Fibroblast of skin of back (primary cell): ENCODE results near the gene BUD13. TPM values are rescaled to one million over a fixed set of nuclear protein-coding genes. Genes with fewer than 3 reads are reported as not detected.
"Not testable (repeated sequence)": the region's sequence is repeated elsewhere in the genome, so short reads cannot be mapped to it uniquely, and the experiment has no call there.

Experiments
- DNase-seq: peaks from one replicate; pipeline ENCODE4 v3.0.0-alpha.2; 2013
- polyA plus RNA-seq, 2 experiments: library from polyadenylated mRNA; unstranded; fragments of 120-200 nt; gene quantifications; one replicate each; pipeline ENCODE4 v1.2.1, GENCODE V29; 2013; ENCODE audit not compliant: insufficient read length in 2 of 2

BUD13 gene, protein sequence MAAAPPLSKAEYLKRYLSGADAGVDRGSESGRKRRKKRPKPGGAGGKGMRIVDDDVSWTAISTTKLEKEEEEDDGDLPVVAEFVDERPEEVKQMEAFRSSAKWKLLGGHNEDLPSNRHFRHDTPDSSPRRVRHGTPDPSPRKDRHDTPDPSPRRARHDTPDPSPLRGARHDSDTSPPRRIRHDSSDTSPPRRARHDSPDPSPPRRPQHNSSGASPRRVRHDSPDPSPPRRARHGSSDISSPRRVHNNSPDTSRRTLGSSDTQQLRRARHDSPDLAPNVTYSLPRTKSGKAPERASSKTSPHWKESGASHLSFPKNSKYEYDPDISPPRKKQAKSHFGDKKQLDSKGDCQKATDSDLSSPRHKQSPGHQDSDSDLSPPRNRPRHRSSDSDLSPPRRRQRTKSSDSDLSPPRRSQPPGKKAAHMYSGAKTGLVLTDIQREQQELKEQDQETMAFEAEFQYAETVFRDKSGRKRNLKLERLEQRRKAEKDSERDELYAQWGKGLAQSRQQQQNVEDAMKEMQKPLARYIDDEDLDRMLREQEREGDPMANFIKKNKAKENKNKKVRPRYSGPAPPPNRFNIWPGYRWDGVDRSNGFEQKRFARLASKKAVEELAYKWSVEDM
- polyA plus RNA-seq (2013, experiment 1 of 2; ENCODE audit: insufficient read length) = 17.6 TPM
- 10.3 TPM for polyA plus RNA-seq (2013, experiment 2 of 2; ENCODE audit: insufficient read length)

DNA sequence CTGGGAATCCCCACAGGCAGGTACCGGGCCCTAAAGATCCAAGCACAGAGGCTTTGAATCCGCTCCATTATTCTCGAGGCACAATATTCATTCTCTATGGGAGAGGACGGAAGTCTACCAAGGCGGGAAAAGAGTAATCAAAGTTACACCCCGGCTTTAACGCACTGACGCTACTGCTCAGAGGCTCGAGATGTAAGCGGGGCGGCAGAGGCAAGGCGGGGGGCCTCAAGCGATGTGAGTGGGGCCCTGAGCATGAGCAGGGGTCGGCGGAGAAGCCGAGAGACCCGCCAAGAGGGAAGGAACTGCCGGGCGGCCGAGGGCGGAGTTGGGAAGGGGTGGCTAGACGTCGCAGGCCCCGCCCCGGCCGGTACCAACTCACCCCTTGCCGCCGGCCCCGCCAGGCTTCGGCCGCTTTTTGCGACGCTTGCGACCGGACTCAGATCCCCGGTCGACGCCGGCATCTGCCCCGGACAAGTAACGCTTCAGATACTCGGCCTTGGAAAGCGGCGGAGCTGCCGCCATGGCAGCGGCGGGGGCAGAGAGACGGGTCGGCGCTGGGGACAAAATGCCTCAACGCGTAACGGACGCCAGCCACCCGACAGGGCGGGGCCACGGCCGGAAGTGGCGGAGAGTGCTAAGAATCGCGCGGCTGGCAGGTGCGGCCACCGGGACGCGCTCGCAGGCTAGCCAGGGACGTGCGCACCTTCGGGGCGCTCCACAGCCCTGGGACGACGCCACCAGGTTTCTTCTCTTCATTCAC lies at the start of gene BUD13:
Gene BUD13 (minus strand): TSS at position 545 of the 760 bp plus-strand sequence. CDS start 23 bp downstream, at position 522.
- DNase-seq = peak; percentile 86

DNA sequence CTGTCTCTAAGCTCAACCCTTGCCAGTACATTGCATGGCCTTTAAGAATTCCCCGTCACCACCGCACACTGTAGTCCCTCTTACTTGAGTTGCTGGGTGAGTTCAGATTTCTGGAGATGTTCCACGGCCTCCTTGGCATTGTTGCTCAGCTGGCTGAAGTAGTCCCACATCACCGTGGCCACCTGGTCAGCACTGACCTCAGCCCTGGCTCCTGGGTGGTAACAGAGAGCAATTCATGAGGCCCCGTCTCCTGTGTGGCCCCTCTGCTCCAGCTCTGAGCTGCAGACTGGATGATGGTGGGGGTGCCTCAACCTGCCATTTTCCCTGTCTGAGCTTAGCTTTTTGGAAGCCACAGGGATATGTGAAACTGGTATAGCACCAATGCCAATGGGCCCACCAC lies 49.8 kb upstream of the BUD13 start:
- no peak for DNase-seq

DNA sequence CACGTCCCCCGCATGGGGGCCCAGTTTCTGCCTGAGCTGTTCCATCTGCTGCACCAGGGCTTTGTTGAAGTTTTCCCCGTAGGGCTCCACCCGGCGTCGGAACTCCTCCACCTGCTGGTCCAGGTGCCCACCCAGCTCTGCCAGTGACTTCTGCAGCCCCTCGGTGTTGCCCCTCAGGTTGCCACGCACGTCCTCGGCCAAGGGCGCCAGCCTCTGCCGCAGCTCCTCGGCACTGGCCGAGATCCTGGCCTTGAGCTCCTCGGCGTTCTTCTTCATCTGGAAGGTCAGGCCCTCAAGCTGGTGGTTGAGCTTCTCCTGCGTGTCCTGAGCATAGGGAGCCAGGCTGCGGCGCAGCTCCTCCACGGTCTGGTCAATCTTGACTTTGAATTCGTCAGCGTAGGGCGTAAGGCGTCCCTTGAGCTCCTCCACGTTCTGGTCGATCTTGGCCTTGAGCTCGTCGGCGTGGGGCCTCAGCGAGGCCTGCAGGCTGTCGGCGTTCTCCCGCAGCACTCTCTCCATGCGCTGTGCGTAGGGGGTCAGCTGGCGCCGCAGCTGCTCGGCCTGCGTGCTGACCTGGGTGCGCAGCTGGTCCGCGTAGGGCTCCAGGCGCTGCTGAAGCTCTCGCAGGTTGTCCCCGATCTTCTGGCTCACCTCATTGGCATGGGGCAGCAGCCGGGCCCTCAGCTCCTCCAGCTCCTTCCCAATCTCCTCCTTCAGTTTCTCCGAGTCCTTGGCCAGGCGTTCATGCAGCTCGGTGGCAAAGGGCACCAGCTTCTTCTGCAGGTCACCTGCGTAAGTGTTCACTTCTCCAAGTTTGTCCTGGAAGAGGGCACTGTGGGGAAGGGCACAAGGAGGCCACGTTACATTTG lies 48.5 kb upstream of the BUD13 start:
- DNase-seq = no peak

DNA sequence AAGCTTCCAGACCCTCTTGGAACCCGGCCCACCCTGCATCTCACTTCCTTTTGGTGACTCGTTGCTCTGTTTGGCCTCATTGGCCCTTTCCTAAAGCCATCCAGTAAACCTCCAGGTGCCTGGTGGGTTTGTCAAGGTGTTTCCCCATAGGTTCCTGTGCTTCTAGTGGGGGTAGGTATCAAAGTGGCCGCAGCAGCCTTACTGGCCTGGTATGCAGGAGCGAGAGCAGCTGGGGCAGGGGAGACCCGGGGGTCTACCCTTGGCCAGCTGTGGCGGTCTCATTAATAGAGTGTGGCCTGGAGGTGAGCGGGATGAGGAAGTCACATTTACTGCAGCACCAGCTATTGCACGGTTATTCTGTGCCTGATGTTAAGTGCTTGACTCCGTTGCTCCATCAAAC lies 46.3 kb upstream of the BUD13 start:
- DNase-seq = no peak

DNA sequence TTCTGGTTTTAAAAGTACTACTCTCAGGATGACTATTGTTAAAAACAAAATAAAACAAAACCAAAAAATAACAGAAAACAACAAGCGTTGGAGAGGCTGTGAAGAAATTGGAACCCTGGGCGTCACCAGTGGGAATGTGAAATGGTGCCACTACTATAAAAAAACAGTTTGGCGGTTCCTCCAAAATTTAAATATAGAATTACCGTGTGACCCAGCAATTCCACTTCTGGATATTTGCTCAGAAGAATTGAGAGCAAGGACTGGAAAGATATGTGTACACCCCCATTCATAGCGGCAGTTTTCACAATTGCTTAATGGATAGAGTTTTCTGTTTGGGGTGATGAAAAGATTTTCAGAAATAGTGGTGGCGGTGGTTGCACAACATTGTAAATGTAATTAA lies 41.7 kb upstream of the BUD13 start:
- no peak for DNase-seq

DNA sequence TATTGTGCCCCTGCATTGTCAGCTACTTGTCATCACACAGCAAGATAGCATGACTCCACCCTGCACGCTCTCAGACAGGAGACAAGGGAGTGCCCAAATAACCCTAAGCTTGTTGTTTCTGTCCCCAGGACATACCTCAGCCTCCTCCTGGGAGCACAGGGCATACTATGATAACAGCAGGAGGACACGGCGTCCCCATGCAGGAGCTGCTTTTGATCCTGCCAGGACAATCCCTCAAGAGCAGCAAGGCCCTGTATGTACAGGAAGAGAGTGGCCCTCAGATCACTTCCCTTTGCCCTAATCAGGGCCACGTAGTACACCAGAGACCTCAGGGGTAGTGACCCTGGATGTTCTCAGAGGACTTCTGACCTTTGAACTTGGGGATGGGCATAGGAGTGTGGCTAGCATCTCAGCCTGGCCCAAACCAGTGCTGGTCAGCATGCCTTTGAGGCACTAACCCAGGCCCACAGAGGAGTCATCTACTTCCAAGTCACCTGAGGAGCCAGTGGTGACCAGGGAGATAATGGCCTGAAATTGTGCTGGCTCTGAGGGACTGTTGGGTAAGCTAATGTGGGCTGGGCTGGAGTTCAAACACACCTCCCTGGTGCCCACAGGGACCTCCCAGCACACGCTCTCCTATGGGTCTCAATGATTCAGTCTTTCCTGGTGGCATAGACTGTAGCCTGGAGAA lies 41.1 kb upstream of the BUD13 start:
- no peak for DNase-seq

DNA sequence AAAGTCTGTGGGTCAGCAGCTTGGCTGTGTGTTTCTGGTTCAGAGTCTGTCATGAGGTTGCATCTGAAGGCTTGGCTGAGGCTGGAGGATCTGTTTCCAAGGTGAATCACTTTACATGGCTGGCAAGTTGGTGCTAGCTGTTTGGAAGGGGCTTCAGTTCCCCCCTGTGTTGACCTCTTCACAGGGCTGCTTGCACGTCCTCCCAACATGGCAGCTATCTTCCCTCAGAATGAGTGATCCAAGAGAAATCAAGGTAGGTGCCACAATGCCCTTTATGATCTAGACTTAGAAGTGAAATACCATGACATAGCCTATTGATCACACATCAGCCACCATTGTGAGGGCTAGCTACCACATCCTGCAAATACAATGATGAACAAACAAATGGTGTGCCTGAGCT lies 40.4 kb upstream of the BUD13 start:
- DNase-seq = no peak

DNA sequence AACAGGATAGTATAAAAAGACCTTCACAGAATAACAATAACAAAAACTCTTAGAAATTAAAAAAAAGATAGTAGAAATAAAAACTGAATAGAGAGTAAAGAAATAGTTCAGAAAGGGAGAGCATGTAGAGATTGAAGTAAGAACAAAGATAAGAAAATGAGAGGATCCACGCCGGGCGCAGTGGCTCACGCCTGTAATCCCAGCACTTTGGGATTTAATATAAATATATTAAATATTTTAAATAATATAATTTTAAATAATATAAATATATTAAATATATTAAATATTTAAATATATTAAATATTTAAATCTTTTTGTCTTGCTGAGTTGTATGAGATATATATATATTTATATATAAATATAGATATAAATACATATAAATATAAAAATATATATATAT lies 39.3 kb upstream of the BUD13 start:
- DNase-seq = no peak

DNA sequence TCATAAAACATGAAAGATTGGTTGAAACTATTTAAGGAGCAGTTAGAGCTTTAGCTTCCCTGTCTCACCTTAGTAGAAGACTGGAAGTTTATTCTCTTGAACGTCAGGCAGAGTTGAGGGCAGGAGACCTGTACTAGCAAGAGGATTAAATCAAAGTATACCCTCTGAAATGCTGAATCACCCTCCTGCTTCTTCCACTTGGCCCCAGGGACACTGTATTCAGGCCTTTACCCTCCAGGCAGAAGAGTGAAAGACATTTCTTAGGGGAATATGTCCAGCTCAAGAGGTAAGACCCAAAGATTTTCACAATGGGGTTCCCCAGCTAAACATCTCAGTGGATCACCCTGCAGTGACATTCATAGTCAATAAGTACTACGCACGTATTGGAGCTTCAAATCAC lies 38.4 kb upstream of the BUD13 start:
- DNase-seq = no peak

DNA sequence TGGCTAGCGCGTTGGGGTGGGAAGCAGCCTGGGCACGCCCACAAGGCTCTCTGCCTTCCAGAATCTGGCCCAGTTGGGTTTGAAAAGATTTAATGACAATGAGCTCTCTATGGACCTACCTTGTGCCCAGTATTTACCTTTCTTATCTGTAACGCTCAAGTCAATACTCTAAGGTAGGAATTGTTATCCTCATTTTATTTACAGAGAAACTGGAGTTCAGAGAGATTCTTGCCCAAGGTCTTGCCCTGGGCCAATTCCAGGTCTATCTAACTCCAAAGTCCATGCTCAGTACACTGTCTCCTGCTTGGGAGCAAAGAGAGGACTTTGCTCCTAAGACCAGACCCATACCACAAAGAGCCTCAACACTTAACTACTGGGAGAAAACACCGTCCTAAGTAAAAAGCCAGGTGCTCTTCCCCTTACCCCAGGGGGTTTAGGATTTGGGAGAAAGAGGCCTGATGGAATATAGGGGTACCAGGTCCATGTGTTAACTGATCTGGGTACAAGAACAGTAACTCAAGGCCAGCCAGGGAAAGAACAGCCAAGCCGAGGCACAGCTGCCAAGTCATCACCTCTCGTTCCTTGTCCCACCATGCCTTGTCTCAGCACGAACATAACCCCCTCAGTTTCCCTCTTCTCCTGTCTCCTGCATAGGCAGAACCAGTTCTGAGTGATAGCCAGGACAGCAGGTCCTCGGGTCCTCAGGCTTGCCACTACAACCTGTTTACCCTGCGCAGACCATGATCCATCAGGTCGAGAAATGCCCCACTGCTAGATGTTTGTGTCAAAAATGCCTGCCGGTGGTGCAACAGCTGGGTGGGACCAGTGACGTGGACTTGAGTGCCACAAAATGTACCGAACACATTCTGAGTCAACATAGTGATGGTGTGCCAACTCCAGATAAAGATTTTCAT lies 35.7 kb upstream of the BUD13 start:
- no peak for DNase-seq

DNA sequence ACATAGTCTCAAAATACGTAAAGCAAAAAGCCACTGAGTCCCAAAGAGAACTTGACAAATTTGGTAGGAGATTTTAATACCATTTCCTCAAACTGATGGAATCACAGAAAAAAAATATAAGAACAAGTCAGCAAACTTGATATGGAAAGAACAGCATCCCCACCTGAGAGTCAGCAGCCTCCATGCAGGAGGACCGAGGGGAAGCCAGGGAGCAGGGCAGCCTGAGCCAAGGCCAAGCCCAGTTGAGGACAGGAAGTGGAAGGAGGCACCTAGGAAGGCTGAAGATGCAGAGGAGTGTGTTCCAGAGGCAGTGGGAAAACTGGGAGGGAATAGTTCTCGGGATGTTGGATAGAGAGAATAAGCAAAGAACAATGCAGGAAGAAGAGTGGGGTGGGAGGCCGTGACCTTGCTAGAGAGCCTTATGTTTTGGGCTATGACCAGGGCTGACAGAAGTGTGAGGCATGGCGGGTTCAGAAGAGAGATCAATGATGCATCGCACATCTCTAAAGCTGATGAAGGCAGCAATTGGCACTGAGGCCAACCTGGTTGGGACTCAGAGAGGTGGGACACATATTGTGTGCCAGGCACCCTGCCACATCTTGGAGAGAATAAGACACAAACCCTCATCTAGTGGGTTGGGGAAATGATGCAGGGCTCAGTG lies 34.9 kb upstream of the BUD13 start:
- no peak for DNase-seq

DNA sequence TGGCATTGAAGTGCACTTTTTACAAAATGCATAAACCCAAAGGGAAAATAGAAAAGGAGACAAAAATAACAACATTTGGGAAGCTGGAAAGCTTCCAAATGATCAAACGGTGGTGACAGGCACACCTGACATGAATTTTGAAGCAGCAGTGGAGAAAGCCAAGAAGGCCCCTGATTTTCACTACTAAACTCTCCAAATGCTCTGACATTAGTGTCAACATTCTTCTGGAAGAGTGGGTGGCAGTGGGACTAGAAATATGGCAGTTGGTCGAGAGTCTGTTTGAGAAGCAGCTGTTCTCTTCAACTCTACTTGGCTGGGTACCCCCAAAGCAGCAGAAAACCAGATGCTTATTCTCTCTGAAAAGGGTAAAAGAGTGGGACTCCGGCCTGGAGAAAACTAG lies 31.2 kb upstream of the BUD13 start:
- DNase-seq = no peak

DNA sequence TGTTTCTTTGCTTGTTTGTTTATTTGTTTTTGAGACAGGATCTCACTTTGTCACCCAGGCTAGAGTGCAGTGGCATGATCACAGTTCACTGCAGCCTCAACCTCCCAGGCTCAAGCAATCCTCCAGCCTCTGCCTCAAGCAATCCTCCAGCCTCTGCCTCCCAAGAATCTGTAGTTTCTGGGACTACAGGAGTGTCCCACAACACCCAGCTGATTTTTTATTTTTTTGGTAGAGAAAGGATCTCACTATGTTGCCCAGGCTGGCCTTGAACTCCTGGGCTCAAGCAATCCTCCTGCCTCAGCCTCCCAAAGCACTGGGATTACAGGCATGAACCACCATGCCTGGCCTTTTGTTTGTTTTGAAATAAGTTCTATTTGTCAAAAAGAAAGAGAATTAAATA lies 28.9 kb upstream of the BUD13 start:
- not testable (repeated sequence) for DNase-seq

DNA sequence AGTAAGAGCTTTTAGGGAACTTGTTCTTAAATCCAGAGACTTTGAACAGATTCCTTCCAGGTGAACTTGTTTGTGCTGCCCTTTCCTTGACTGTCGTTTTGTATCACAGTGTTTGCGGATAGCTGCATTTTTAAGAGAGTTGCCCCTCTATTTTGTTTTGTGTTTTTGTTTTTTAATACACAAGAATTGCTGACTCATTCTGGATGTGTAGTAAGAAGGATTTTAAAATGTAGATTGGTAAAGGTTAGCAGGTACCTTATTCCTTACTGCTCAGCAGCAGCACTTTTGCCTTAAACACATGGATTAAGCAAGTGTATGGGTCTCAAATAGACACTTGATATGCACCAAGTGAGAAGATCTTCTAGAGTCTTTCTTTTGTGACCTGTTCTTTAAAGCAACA lies 27.8 kb upstream of the BUD13 start:
- DNase-seq = no peak

DNA sequence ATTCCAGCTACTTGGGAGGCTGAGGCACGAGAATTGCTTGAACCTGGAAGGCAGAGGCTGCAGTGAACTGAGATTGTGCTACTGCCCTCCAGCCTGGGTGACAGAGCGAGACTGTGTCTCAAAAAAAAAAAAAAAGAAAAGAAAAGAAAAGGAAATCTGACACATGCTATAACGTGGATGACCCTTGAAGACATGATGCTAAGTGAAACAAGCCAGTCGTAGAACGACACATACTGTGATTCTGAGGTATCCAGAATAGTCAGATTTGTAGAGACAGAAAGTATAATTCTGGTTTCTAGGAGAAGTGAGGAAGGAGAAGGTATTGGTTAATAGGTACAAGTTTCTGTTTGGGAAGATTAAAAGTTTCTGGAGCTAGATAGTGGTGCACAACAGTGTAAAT lies 25.6 kb upstream of the BUD13 start:
- DNase-seq = no peak

DNA sequence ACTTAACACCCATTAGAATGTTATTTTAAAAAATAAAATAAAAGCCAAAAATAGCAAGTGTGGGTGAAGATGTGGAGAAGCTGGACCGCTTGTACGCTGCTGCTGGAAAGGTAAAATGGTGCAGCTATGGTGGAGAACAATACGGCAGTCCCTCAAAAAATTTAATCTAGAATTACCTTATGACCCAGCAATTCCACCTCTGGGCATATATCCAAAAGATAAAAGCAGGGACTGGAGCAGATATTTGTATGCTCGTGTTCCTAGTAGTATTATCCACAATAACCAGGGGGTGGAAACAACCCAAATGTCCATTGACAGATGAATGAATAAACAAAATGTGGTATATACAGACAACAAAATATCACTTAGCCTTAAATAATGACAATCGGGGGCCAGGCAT lies 25.0 kb upstream of the BUD13 start:
- no peak for DNase-seq

DNA sequence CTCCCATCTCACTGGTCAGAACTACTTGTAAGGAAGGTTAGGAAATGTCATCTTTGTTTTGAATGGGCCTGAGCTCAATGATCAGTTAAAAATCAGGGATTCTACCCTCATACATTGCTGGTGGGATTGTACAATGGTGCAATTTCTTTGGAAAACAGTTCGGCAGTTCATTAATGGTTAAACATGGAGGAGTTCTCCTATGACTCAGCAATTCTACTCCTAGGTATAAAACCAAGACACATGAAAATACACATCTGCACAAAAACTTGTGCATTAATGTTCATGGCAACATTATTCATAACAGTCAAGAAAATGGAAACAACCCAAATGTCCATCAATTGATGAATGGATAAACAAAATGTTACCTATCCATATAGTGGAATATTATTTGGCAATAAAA lies 23.8 kb upstream of the BUD13 start:
- DNase-seq = no peak

DNA sequence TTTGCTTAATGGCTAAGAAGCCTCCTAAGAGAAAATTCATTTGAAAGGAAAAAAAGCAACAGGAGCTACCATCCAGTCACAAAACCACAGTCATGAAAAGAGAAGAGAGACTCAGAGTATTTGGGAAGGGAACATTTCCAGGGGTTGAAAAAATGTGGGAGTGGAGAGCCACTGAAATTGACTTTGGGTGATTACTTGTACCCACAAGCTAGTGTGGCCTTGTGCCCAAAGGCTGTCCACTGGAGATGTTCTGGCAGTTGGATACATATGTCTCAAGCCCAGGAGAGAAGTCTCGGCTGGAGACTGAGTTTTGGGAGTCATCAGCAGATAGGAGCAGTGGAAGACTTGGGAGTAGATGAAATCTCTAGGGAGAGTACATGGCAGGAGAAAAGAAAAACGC lies 22.1 kb upstream of the BUD13 start:
- DNase-seq = no peak

DNA sequence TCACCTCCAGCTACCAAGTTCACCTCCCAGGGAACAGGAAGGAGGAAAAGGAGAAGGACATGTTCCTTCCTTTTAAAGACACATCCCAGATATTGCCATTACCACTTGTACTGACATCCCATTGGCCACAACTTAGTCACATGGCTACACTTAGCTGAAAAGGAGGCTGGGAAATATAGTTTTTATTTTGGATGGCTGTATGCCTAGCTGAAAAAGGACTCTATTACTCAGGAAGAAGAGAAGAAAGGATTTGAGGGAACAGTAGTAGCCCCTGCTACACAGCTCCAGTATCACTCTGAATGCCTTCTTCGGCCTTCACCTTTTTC lies 20.9 kb upstream of the BUD13 start:
- peak; percentile 40 for DNase-seq
